K562 (cell line): ENCODE measurements around the gene LRP1B. TPM values are rescaled to one million over a fixed set of nuclear protein-coding genes. Genes with fewer than 3 reads are reported as not detected.

Source experiments
- ATAC-seq: fragments of 200-7000 bp; cut with Tn5 transposase; 3 replicates; pipeline ENCODE4 v1.9.1; 2020; ENCODE audit warnings: moderate library complexity
- BruUV-seq: library from RNA; stranded (reverse); fragments of 400-500 nt; replicated peaks from 2 replicates; lab custom pipeline; 2021; lab: Mats Ljungman, UMichigan
- CTCF ChIA-PET: fragments of 300-600 bp; formaldehyde crosslinking; extraction: SDS; loops from one replicate; lab custom pipeline; 2021; ENCODE audit warnings: low intra/inter-chr PET ratio; lab: Yijun Ruan, JAX
- POLR2A ChIA-PET: fragments of 300-600, 350-650 bp; sonication (Branson Sonifier 250); formaldehyde crosslinking; extraction: SDS; loops from one replicate; lab custom pipeline; 2021; ENCODE audit warnings: antibody characterized with exemption, inconsistent platforms; lab: Yijun Ruan, JAX
- DNase-seq, 4 experiments: peaks; one replicate each; pipeline versions ENCODE4 v3.0.0 to v3.0.0-alpha.2; 2011 to 2018; ENCODE audit warnings: low spot score in 3 of 4, mixed read lengths in 3 of 4; ENCODE audit errors: extremely low read depth in 1 of 4
- FAIRE-seq: peaks from 2 replicates; lab custom pipeline; 2011; peaks lifted over from hg19 to GRCh38; lab: Jason Lieb, UNC
- H2AFZ ChIP-seq: 2 replicates; pipeline ENCODE4 v1.6.0; 2011; ENCODE audit warnings: low read depth, low read length, control low read depth, inconsistent platforms
- H3K27ac ChIP-seq: fragments of 200-600 bp; 3 replicates; pipeline ENCODE4 v1.8.0; 2011; ENCODE audit warnings: low read depth, mild to moderate bottlenecking, control low read depth, inconsistent platforms, low read length, moderate library complexity, mixed read lengths; ENCODE audit errors: extremely low read depth
- H3K27me3 ChIP-seq, 2 experiments: fragments of 300-600 bp in 1 of 2; 2 replicates in 1 of 2; 3 replicates in 1 of 2; pipeline versions ENCODE4 v1.6.0 to v1.8.0; 2011; ENCODE audit warnings: inconsistent platforms in 2 of 2, low read length in 2 of 2, mild to moderate bottlenecking in 1 of 2, mixed read lengths in 1 of 2, moderate library complexity in 1 of 2; ENCODE audit not compliant: control insufficient read depth in 2 of 2, insufficient read depth in 2 of 2
- H3K36me3 ChIP-seq: fragments of 300-600 bp; 3 replicates; pipeline ENCODE4 v1.8.0; 2011; ENCODE audit warnings: mild to moderate bottlenecking, low read length, inconsistent platforms; ENCODE audit not compliant: control insufficient read depth, insufficient read depth
- H3K4me1 ChIP-seq, 2 experiments: fragments of 200-600 bp in 1 of 2; replicated peaks in 1 of 2; 2 replicates in 1 of 2; 3 replicates in 1 of 2; pipeline versions ENCODE4 v1.5.1 to v1.8.0; 2011; ENCODE audit warnings: inconsistent platforms in 2 of 2, low read length in 2 of 2, mild to moderate bottlenecking in 1 of 2, mixed read lengths in 1 of 2, moderate library complexity in 1 of 2; ENCODE audit not compliant: control insufficient read depth in 2 of 2, insufficient read depth in 2 of 2
- H3K4me2 ChIP-seq: 2 replicates; pipeline ENCODE4 v1.6.1; 2011; ENCODE audit warnings: low read length, control low read depth, inconsistent platforms, mixed read lengths; ENCODE audit not compliant: insufficient read depth
- H3K4me3 ChIP-seq: fragments of 200-600 bp; sonication (generic), shearing (Covaris generic); 2 replicates; pipeline ENCODE4 v1.5.1; 2016; ENCODE audit warnings: control low read depth, inconsistent platforms
- H3K79me2 ChIP-seq: fragments of 200-600 bp; 3 replicates; pipeline ENCODE4 v1.8.0; 2011; ENCODE audit warnings: low read length, inconsistent platforms; ENCODE audit not compliant: control insufficient read depth, insufficient read depth
- H3K9ac ChIP-seq, 2 experiments: 2 replicates each; pipeline versions ENCODE4 v1.6.0 to v1.6.1; 2011; ENCODE audit warnings: low read depth in 2 of 2, low read length in 2 of 2, control low read depth in 1 of 2, inconsistent platforms in 1 of 2, mild to moderate bottlenecking in 1 of 2, mixed read lengths in 1 of 2; ENCODE audit not compliant: insufficient read depth in 1 of 2
- H3K9me1 ChIP-seq: one replicate; pipeline ENCODE4 v1.6.0; 2011; ENCODE audit warnings: inconsistent platforms, mild to moderate bottlenecking, low read length, moderate library complexity; ENCODE audit not compliant: control insufficient read depth, insufficient read depth
- H3K9me3 ChIP-seq: replicated peaks from 2 replicates; pipeline ENCODE4 v1.5.1; 2011; ENCODE audit warnings: low read depth, low read length, inconsistent platforms; ENCODE audit not compliant: control insufficient read depth, insufficient read depth
- H4K20me1 ChIP-seq: replicated peaks from 2 replicates; pipeline ENCODE4 v1.6.1; 2011; ENCODE audit warnings: low read length, inconsistent platforms, mixed read lengths; ENCODE audit not compliant: control insufficient read depth, insufficient read depth
- DNMT1 ChIP-seq: fragments of 450-650 bp; IDR thresholded peaks from 2 replicates; pipeline ENCODE4 v1.6.1; 2016; ENCODE audit warnings: antibody characterized with exemption, mild to moderate bottlenecking
- EP400 ChIP-seq: fragments of 450-650 bp; IDR thresholded peaks from 2 replicates; pipeline ENCODE4 v1.6.1; 2017; ENCODE audit warnings: antibody characterized with exemption, mild to moderate bottlenecking, moderate library complexity
- ERF ChIP-seq: fragments of 450-650 bp; formaldehyde crosslinking; IDR thresholded peaks from 2 replicates; pipeline ENCODE4 v1.4.0; 2020; ENCODE audit warnings: mild to moderate bottlenecking, mixed read lengths
- GTF2F1 ChIP-seq: IDR thresholded peaks from 2 replicates; pipeline ENCODE4 v1.6.1; 2011; ENCODE audit warnings: low read depth, low read length, improper control_type of control experiment
- HNRNPL ChIP-seq: fragments of 200-400 bp; formaldehyde crosslinking; IDR thresholded peaks from 2 replicates; pipeline ENCODE4 v1.6.1; 2017; ENCODE audit warnings: low read depth, mild to moderate bottlenecking, low read length
- MBD2 ChIP-seq: sonication (generic); IDR thresholded peaks from 2 replicates; pipeline ENCODE4 v1.6.1; 2016; ENCODE audit warnings: low read depth, borderline replicate concordance
- PRPF4 ChIP-seq: fragments of 200-400 bp; formaldehyde crosslinking; IDR thresholded peaks from one replicate; pipeline ENCODE4 v1.6.1; 2017; ENCODE audit warnings: low read length, low read depth, mild to moderate bottlenecking; ENCODE audit not compliant: insufficient read depth, poor library complexity, severe bottlenecking
- SREBF1 ChIP-seq: fragments of 150-350 bp; IDR thresholded peaks from 2 replicates; pipeline ENCODE4 v1.6.1; 2014; ENCODE audit warnings: antibody characterized with exemption, low read depth, low read length, borderline replicate concordance
- ZNF174 ChIP-seq: fragments of 250-450 bp; sonication (Bioruptor Pico); IDR thresholded peaks from 2 replicates; pipeline ENCODE4 v1.4.0; 2020; ENCODE audit warnings: mild to moderate bottlenecking
- ZNF584 ChIP-seq: fragments of 200-800 bp; sonication (Bioruptor generic); IDR thresholded peaks from 2 replicates; pipeline ENCODE4 v1.6.1; 2016; ENCODE audit warnings: low read depth, mild to moderate bottlenecking, missing genetic modification characterization, missing compliant biosample characterization
- WGBS: fragments of 100-300 bp; shearing (Covaris generic); methylation state at CpG from one replicate; pipeline ENCODE4 v1.1.6; 2016; ENCODE audit warnings: low coverage, mixed read lengths; ENCODE audit not compliant: insufficient coverage; ENCODE audit errors: missing lambda C conversion rate; 5-methylcytosine and 5-hydroxymethylcytosine counted together
- in situ Hi-C: fragments of 300-500 bp; cut with MboI; formaldehyde crosslinking; loops from 4 replicates; pipeline ENCODE4 v1.15.0; 2018; ENCODE audit warnings: inconsistent platforms, mixed read lengths
- intact Hi-C: fragments of 100-400 bp; cut with micrococcal nuclease; formaldehyde crosslinking; loops from 2 replicates; pipeline ENCODE4 v1.14.2; 2022
- polyA plus RNA-seq, 8 experiments: library from polyadenylated mRNA; depleted of rRNA in 4 of 8; stranded (reverse) in 5 of 8; unstranded in 3 of 8; fragments of >200 nt; fragmentation: Nextera tagmentation in 2 of 8; fragmentation: Illumina TruSeq in 1 of 8; extraction: Ambion mirVana in 2 of 8; extraction: Trizol in 1 of 8; gene quantifications; 2 replicates each; pipeline versions ENCODE4 v1.2.1 to v1.2.3, GENCODE V29; 2011 to 2014; ENCODE audit warnings: inconsistent platforms in 1 of 8, missing spikeins in 1 of 8
- total RNA-seq, 7 experiments: library from RNA; depleted of rRNA in 6 of 7; stranded (reverse); fragments of >200 nt in 6 of 7; fragmentation: Illumina TruSeq in 2 of 7; extraction: Trizol in 2 of 7; gene quantifications; 2 replicates each; pipeline versions ENCODE4 v1.2.1 to v1.2.3, GENCODE V29; 2011 to 2021; ENCODE audit warnings: low replicate concordance in 1 of 7
- TF ChIP-seq, protein P1 (sequence below): fragments of 450-650 bp; conservative IDR thresholded peaks from 2 replicates; pipeline ENCODE4 v1.6.1; 2016; ENCODE audit warnings: missing genetic modification characterization, low read depth, mild to moderate bottlenecking, control low read depth, missing compliant biosample characterization
- TF ChIP-seq, protein P2 (sequence below): fragments of 450-650 bp; IDR thresholded peaks from 2 replicates; pipeline ENCODE4 v1.6.1; 2016; ENCODE audit warnings: antibody characterized with exemption

LRP1B gene
- total and polyA plus RNA-seq, 9 of the 15 experiments (the other 6 are each of a cell fraction or from before 2014, with no cell fraction given): not detected

DNA sequence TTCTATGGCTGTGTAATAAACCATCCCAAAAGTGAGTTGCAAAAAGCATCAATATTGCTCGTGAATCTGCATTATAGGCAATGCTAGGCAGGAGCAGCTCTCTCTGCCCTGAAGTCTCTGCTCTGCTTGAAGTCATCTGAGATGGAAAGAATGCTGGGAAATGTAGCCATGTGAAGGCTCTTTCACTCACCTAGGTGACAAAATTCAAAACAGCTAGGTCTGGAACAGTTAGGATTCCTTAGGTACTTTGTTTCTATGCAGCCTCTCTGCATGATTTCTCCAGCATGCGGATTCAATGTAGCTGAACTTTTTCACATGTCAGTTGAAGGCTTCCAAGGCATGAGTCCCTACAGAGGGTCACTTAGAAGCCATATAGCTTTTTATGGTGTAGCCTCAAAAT lies 1383.7 kb downstream of the LRP1B start:
- intact Hi-C loops: no loop called here
- Histone ChIP-seq H3K9me1 (no peaks in the 10 kb centered on the region), H4K20me1 (no peaks in the 10 kb centered on the region), H3K9me3 (no peaks in the 10 kb centered on the region), H3K36me3 (no peaks in the 10 kb centered on the region), H3K27me3 (no peaks in the 10 kb centered on the region), H3K4me2 (no peak overlapping the region), H3K4me1 (no peaks in the 10 kb centered on the region), H3K9ac (no peak overlapping the region), H3K27ac (no peak overlapping the region), H3K4me3 (no peak overlapping the region), H2AFZ (no peak overlapping the region), H3K79me2 (no peaks in the 10 kb centered on the region)
- no TSS peak for BruUV-seq
- WGBS: 0% methylated on average over 2 of the region's 2 CpGs
- CTCF ChIA-PET: no interaction called here
- POLR2A ChIA-PET: no interaction called here
- DNase-seq: no peak
- FAIRE-seq: no peak
- ATAC-seq: no peak
- TF ChIP-seq MBD2: no peak
- TF ChIP-seq DNMT1: no peak
- TF ChIP-seq EP400: no peak
- TF ChIP-seq, protein P1, sequence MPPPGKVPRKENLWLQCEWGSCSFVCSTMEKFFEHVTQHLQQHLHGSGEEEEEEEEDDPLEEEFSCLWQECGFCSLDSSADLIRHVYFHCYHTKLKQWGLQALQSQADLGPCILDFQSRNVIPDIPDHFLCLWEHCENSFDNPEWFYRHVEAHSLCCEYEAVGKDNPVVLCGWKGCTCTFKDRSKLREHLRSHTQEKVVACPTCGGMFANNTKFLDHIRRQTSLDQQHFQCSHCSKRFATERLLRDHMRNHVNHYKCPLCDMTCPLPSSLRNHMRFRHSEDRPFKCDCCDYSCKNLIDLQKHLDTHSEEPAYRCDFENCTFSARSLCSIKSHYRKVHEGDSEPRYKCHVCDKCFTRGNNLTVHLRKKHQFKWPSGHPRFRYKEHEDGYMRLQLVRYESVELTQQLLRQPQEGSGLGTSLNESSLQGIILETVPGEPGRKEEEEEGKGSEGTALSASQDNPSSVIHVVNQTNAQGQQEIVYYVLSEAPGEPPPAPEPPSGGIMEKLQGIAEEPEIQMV: no peak
- no peak for TF ChIP-seq GTF2F1
- TF ChIP-seq ZNF174 (CRISPR knock-in tag): no peak
- no peak for TF ChIP-seq ZNF584
- TF ChIP-seq PRPF4: no peak
- TF ChIP-seq, protein P2, sequence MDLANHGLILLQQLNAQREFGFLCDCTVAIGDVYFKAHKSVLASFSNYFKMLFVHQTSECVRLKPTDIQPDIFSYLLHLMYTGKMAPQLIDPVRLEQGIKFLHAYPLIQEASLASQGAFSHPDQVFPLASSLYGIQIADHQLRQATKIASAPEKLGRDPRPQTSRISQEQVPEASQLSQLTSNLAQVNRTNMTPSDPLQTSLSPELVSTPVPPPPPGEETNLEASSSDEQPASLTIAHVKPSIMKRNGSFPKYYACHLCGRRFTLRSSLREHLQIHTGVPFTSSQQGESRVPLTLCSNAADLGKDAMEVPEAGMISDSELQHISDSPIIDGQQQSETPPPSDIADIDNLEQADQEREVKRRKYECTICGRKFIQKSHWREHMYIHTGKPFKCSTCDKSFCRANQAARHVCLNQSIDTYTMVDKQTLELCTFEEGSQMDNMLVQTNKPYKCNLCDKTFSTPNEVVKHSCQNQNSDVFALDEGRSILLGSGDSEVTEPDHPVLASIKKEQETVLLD: no peak
- TF ChIP-seq SREBF1: no peak
- no peak for TF ChIP-seq ERF (CRISPR knock-in tag)
- TF ChIP-seq HNRNPL: no peak
- in situ Hi-C loops: no loop called here
